ENCODE measurements around the gene P2RY8. TPM values are rescaled to one million over a fixed set of nuclear protein-coding genes. Genes with fewer than 3 reads are reported as not detected.

Gene P2RY8
- total RNA-seq, 1 donor from 2014 or later: not detected

DNA sequence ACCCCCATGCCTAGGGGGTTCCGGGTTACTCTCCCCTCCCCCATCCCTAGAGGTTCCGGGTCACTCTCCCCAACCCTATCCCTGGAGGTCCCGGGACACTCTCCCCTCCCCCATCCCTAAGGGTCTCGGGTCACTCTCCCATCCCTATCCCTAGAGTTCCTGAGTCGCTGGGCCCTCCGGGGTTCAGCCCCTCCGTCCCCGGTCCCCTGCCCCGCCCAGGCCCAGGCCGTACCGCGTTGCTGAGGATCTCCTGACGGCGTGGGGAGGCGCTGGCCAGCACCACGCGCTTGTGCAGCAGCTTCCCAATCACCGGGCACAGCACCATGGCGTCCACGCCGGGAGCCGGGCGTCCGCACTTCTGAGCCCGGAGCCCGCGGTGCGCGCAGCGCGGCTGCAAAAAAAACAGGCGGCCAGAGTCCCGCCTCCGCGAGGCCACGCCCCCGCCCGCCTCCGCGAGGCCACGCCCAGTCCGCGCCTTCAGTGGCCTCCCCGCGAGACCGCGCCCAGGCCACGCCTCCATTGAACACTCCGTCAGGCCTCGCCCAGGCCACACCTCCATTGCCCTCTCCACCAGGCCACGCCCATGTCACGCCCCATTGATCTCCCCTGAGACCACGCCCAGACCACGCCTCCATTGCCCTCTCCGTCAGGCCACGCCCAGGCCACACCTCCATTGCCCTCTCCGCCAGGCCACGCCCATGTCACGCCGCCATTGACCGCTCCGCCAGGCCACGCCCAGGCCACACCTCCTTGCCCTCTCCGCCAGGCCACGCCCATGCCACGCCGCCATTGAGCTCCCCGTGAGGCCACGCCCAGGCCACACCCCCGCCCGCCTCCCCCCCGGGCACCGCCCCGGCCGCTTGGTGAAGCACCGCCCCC lies 84.2 kb downstream of the P2RY8 start, which contains the start of gene ASMTL:
Gene ASMTL (minus strand): TSS at position 394 of the 879 bp plus-strand sequence. CDS start 69 bp downstream, at position 325.
- TF ChIP-seq, protein P1, sequence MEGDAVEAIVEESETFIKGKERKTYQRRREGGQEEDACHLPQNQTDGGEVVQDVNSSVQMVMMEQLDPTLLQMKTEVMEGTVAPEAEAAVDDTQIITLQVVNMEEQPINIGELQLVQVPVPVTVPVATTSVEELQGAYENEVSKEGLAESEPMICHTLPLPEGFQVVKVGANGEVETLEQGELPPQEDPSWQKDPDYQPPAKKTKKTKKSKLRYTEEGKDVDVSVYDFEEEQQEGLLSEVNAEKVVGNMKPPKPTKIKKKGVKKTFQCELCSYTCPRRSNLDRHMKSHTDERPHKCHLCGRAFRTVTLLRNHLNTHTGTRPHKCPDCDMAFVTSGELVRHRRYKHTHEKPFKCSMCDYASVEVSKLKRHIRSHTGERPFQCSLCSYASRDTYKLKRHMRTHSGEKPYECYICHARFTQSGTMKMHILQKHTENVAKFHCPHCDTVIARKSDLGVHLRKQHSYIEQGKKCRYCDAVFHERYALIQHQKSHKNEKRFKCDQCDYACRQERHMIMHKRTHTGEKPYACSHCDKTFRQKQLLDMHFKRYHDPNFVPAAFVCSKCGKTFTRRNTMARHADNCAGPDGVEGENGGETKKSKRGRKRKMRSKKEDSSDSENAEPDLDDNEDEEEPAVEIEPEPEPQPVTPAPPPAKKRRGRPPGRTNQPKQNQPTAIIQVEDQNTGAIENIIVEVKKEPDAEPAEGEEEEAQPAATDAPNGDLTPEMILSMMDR (IDR thresholded peaks at IDR 0.05; ENCODE audit: unreplicated experiment): no peak
- peaks cover 17% of the 10 kb centered on the region for H3K9me3 Mint-ChIP-seq (ENCODE audit: unreplicated experiment)
- H3K36me3 Mint-ChIP-seq (ENCODE audit: low read depth, unreplicated experiment): peaks cover 24% of the 10 kb centered on the region
- H3K4me1 Mint-ChIP-seq (ENCODE audit: unreplicated experiment): peaks cover 10% of the 10 kb centered on the region
- H3K27ac Mint-ChIP-seq (ENCODE audit: unreplicated experiment): peak within 1 kb of the TSS; percentile 36
- DNase-seq (ENCODE audit: low spot score): peak; percentile 99
- H3K4me3 Mint-ChIP-seq (ENCODE audit: unreplicated experiment): peak within 1 kb of the TSS; percentile 96
- H3K27me3 Mint-ChIP-seq (ENCODE audit: unreplicated experiment): peaks cover 13% of the 10 kb centered on the region

DNA sequence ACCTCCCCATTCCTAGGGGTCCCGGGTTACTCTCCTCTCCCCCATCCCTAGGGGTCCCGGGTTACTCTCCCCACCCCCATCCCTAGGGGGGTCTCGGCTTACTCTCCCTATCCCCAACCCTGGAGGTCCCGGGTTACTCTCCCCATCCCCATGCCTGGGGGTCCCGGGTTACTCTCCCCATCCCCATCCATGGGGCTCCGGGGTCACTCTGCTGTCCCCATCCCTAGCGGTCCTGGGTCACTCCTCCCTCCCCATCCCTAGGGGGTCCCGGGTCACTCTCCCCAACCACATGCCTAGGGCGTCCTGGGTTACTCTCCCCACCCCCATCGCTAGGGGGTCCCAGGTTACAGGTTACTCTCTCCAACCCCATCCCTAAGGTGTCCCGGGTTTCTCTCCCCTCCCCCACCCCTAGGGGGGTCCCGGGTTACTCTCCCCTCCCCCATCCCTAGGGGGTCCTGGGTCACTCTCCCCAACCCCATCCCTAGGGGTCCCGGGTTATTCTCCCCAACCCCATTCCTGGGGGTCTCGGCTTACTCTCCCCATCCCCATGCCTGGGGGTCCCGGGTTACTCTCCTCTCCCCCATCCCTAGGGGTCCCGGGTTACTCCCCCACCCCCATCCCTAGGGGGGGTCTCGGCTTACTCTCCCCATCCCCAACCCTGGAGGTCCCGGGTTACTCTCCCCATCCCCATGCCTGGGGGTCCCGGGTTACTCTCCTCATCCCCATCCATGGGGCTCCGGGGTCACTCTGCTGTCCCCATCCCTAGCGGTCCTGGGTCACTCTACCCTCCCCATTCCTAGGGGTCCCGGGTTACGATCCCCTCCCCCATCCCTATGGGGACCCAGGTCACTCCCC lies 85.1 kb downstream of the P2RY8 start:
- H3K9me3 Mint-ChIP-seq (ENCODE audit: unreplicated experiment): peaks cover 20% of the 10 kb centered on the region
- TF ChIP-seq, protein P1 (IDR thresholded peaks at IDR 0.05; ENCODE audit: unreplicated experiment): no peak
- H3K27ac Mint-ChIP-seq (ENCODE audit: unreplicated experiment): no peak overlapping the region
- H3K4me3 Mint-ChIP-seq (ENCODE audit: unreplicated experiment): peak overlapping the region; percentile 85
- H3K36me3 Mint-ChIP-seq (ENCODE audit: low read depth, unreplicated experiment): peaks cover 33% of the 10 kb centered on the region
- DNase-seq (ENCODE audit: low spot score): peak; percentile 30
- H3K27me3 Mint-ChIP-seq (ENCODE audit: unreplicated experiment): peaks cover 18% of the 10 kb centered on the region
- H3K4me1 Mint-ChIP-seq (ENCODE audit: unreplicated experiment): peaks cover 10% of the 10 kb centered on the region

DNA sequence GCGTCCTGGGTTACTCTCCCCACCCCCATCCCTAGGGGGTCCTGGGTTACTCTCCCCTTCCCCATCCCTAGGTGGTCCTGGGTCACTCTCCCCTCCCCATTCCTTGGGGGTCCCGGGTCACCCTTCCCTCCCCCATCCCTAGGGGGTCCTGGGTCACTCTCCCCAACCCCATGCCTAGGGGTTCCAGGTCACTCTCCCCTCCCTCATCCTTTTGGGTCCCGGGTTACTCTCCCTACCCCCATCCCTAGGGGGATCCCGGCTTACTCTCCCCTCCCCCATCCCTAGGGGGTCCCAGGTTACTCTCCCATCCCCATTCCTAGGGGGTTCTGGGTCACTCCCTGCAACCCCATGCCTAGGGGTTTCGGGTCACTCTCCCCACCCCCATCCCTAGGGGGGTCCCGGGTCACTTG lies 85.7 kb downstream of the P2RY8 start:
- Mint-ChIP-seq H3K27me3 (ENCODE audit: unreplicated experiment) (peaks cover 18% of the 10 kb centered on the region), H3K27ac (ENCODE audit: unreplicated experiment) (no peak overlapping the region), H3K36me3 (ENCODE audit: low read depth, unreplicated experiment) (peaks cover 36% of the 10 kb centered on the region), H3K9me3 (ENCODE audit: unreplicated experiment) (peaks cover 20% of the 10 kb centered on the region), H3K4me1 (ENCODE audit: unreplicated experiment) (peaks cover 10% of the 10 kb centered on the region), H3K4me3 (ENCODE audit: unreplicated experiment) (no peak overlapping the region)
- TF ChIP-seq, protein P1 (IDR thresholded peaks at IDR 0.05; ENCODE audit: unreplicated experiment): no peak
- no peak for DNase-seq (ENCODE audit: low spot score)

DNA sequence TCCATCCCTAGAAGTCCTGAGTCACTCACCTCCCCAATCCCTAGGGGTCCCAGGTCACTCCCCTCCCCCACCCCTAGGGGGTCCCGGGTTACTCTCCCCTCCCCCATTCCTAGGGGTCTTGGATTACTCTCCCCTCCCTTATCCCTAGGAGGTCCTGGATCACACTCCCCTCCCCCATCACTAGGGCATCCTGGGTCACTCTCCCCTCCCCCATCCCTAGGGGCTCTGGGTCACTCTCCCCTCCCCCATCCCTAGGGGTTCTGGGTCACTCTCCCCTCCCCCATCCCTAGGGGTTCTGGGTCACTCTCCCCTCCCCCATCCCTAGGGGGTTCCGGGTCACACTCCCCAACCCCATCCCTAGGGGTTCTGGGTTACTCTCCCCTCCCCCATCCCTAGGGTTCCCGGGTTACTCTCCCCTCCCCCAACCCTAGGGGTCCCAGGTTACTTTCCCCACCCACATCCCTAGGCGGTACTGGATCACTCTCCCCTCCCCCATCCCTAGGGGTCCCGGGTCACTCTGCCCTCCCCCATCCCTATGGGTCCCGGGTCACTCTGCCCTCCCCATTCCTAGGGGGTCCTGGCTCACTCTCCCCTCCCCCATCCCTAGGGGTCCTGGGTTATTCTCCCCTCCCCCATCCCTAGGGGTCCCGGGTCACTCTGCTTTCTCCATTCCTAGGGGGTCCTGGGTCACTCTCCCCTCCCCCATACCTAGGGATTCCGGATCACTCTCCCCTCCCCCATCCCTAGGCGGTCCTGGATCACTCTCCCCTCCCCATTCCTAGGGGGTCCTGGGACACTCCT lies 86.4 kb downstream of the P2RY8 start:
- H3K27me3 Mint-ChIP-seq (ENCODE audit: unreplicated experiment): peaks cover 18% of the 10 kb centered on the region
- no peak overlapping the region for H3K4me3 Mint-ChIP-seq (ENCODE audit: unreplicated experiment)
- peaks cover 40% of the 10 kb centered on the region for H3K36me3 Mint-ChIP-seq (ENCODE audit: low read depth, unreplicated experiment)
- peaks cover 20% of the 10 kb centered on the region for H3K9me3 Mint-ChIP-seq (ENCODE audit: unreplicated experiment)
- no peak overlapping the region for H3K27ac Mint-ChIP-seq (ENCODE audit: unreplicated experiment)
- peaks cover 10% of the 10 kb centered on the region for H3K4me1 Mint-ChIP-seq (ENCODE audit: unreplicated experiment)
- TF ChIP-seq, protein P1 (IDR thresholded peaks at IDR 0.05; ENCODE audit: unreplicated experiment): no peak
- no peak for DNase-seq (ENCODE audit: low spot score)
